Measurements from ENCODE around the gene MATN4.

- no peak for TF ChIP-seq ELF4 (CRISPR knock-in tag; IDR thresholded peaks at IDR 0.05; ENCODE audit: low read depth)
- TF ChIP-seq, protein P1, sequence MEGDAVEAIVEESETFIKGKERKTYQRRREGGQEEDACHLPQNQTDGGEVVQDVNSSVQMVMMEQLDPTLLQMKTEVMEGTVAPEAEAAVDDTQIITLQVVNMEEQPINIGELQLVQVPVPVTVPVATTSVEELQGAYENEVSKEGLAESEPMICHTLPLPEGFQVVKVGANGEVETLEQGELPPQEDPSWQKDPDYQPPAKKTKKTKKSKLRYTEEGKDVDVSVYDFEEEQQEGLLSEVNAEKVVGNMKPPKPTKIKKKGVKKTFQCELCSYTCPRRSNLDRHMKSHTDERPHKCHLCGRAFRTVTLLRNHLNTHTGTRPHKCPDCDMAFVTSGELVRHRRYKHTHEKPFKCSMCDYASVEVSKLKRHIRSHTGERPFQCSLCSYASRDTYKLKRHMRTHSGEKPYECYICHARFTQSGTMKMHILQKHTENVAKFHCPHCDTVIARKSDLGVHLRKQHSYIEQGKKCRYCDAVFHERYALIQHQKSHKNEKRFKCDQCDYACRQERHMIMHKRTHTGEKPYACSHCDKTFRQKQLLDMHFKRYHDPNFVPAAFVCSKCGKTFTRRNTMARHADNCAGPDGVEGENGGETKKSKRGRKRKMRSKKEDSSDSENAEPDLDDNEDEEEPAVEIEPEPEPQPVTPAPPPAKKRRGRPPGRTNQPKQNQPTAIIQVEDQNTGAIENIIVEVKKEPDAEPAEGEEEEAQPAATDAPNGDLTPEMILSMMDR (IDR thresholded peaks at IDR 0.05), result no peak
- TF ChIP-seq TP53 (CRISPR knock-in tag; IDR thresholded peaks at IDR 0.05), result no peak
Observed at GRCh38 chr20:45339799-45340198, 31.7 kb upstream of the MATN4 start.

Measured in WTC11 (cell line).